ENCODE measurements around the gene HID1.
"Not testable (repeated sequence)": the region's sequence is repeated elsewhere in the genome, so short reads cannot be mapped to it uniquely, and the experiment has no call there.

The HID1 gene

DNA sequence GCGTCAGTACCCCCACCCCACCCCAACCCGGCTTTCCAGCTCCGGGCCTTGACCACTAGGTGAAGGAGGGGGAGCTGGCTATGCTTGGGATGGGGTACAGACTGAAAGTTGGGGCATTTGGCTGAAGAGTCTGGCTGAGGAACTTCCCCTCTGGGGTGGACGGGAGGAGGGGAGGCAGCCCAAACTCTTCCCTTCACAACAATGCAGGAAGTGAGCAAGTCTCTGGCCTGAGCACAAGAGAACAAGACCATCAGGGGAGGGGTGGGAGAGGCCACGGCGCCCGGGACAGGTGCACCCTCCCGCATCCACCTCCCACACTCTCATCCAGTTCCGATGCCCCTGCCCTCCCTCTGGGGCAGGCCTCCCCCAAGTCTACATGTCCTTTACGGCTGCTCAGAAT, 55.1 kb downstream of the HID1 start:
- no peak for DNase-seq (ENCODE audit: extremely low read depth, low read depth)
- TF ChIP-seq, protein P1, sequence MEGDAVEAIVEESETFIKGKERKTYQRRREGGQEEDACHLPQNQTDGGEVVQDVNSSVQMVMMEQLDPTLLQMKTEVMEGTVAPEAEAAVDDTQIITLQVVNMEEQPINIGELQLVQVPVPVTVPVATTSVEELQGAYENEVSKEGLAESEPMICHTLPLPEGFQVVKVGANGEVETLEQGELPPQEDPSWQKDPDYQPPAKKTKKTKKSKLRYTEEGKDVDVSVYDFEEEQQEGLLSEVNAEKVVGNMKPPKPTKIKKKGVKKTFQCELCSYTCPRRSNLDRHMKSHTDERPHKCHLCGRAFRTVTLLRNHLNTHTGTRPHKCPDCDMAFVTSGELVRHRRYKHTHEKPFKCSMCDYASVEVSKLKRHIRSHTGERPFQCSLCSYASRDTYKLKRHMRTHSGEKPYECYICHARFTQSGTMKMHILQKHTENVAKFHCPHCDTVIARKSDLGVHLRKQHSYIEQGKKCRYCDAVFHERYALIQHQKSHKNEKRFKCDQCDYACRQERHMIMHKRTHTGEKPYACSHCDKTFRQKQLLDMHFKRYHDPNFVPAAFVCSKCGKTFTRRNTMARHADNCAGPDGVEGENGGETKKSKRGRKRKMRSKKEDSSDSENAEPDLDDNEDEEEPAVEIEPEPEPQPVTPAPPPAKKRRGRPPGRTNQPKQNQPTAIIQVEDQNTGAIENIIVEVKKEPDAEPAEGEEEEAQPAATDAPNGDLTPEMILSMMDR (IDR thresholded peaks at IDR 0.05; ENCODE audit: low read depth, low read length, missing control alignments): no peak
- no peak overlapping the region for H3K4me3 ChIP-seq (replicated peaks; ENCODE audit: low read depth, low read length)

DNA sequence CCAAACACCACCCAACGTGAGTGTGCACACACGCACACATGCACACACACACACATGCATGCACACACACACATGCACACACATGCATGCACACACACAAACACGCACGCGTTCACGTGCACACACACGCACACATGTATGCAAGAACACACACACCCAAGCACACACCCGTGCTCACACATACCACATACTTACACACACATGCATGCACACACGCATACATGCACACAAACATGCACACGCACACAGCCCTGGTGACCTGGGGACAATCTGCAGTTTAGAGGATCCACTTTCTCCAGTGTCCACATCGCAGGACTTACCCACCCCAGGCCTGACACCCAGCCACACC, 55.7 kb downstream of the HID1 start:
- no peak overlapping the region for H3K4me3 ChIP-seq (replicated peaks; ENCODE audit: low read depth, low read length)
- TF ChIP-seq, protein P1 (IDR thresholded peaks at IDR 0.05; ENCODE audit: low read depth, low read length, missing control alignments): no peak
- DNase-seq (ENCODE audit: extremely low read depth, low read depth): no peak

DNA sequence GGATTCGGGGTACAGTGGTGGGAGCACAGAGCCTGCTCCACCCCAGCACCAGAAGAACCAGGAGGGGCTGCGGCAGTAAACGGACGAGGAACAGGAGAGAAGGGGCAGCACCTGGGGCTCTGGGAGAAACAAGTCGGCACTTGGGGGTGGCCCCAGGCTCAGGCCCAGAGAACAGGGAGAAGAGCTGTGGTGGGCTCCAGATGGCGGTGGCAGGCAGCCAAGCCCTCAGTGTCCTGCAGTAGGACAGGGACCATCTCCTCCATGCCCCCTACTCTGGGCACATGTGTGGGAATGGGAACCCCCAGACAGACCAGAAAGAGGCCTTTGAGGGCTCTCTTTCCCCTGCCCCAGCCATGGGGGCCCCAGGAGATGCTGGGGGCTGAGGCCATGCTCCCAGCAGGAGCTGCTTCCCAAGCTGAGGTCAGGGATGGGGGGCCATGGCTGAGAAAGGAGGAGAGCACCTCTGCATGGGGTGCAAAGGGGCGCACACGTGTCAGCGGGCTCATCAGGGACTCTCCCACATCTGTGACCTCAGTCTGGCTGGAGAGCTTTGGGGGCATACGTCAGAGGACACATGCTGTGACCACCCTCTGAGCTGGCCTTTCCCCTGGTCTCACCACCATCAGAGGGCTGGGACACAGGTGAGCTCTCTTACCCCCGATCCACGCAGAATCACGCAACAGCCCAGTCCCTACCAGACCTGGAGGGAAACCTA, 56.3 kb downstream of the HID1 start:
- no peak overlapping the region for H3K4me3 ChIP-seq (replicated peaks; ENCODE audit: low read depth, low read length)
- DNase-seq (ENCODE audit: extremely low read depth, low read depth): no peak
- TF ChIP-seq, protein P1 (IDR thresholded peaks at IDR 0.05; ENCODE audit: low read depth, low read length, missing control alignments): no peak

DNA sequence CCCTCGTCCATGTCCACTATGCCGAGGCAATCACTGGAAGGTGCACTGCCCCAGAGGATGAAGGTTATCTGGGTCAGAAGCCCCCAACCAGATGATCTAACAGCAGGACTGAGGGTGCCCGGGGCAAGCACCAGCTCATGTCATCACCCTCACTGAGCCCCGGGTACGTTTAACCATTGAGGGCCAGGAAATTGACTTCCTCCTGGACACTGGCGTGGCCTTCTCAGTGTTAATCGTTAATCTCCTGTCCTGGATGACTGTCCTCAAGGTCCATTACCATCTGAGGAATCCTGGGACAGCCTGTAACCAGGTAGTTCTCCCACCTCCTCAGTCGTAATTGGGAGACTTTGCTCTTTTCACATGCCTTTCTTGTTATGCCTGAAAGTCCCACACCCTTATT, 61.1 kb downstream of the HID1 start:
- not testable (repeated sequence) for DNase-seq (ENCODE audit: extremely low read depth, low read depth)

DNA sequence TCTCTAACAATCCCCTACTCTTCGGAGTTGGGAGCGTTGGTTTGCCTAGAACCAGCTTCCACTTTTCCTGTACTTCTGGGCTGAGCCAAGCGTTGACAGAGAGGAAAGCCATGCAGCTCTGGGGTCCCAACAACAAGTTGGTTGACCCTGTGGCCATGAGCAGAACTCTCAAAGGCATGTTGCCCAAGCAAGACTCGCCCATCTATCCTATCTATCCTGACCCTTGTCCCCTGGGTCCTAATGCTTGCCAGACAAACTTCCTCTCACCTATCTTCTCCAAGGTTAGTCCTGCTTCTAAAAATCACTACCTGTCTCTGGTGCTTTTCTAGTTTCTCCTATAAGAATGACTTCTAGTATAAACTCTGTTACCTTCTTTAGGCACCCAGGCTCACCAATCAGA, 63.5 kb downstream of the HID1 start:
- H3K4me3 ChIP-seq (replicated peaks; ENCODE audit: low read depth, low read length); DNase-seq (ENCODE audit: extremely low read depth, low read depth): not testable (repeated sequence)

More for the DNA sequence above, 61.1 kb downstream of the HID1 start:
- not testable (repeated sequence) for H3K4me3 ChIP-seq (replicated peaks; ENCODE audit: low read depth, low read length)

DNA sequence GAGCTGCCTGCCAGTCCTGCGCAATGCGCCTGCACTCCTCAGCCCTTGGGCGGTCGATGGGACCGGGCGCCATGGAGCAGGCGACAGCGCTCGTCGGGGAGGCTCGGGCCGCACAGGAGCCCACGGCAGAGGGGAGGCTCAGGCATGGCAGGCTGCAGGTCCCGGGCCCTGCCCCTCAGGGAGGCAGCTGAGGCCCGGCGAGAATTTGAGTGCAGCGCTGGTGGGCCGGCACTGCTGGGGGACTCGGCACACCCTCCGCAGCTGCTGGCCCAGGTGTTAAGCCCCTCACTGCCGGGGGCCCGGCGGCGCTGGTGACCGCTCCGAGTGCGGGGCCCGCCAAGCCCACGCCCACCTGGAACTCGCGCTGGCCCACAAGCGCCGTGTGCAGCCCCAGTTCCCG, 65.5 kb downstream of the HID1 start:
- H3K4me3 ChIP-seq (replicated peaks; ENCODE audit: low read depth, low read length): no peak overlapping the region
- DNase-seq (ENCODE audit: extremely low read depth, low read depth): no peak
- TF ChIP-seq, protein P1 (IDR thresholded peaks at IDR 0.05; ENCODE audit: low read depth, low read length, missing control alignments): no peak

DNA sequence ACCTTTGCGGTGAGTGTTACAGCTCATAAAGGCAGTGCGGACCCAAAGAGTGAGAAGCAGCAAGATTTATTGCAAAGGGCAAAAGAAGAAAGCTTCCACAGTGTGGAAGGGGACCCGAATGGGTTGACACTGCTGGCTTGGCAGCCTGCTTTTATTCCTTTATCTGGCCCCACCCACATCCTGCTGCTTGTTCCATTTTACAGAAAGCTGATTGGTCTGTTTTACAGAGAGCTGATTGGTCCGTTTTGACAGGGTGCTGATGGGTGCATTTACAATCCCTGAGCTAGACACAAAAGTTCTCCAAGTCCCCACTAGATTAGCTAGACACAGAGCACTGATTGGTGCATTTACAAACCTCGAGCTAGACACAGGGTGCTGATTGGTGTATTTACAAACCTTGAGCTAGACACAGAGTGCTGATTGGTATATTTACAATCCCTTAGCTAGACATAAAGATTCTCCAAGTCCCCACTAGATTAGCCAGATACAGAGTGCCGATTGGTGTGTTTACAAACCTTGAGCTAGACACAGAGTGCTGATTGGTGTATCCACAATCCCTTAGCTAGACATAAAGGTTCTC, 66.3 kb downstream of the HID1 start:
- DNase-seq (ENCODE audit: extremely low read depth, low read depth); H3K4me3 ChIP-seq (replicated peaks; ENCODE audit: low read depth, low read length): not testable (repeated sequence)

DNA sequence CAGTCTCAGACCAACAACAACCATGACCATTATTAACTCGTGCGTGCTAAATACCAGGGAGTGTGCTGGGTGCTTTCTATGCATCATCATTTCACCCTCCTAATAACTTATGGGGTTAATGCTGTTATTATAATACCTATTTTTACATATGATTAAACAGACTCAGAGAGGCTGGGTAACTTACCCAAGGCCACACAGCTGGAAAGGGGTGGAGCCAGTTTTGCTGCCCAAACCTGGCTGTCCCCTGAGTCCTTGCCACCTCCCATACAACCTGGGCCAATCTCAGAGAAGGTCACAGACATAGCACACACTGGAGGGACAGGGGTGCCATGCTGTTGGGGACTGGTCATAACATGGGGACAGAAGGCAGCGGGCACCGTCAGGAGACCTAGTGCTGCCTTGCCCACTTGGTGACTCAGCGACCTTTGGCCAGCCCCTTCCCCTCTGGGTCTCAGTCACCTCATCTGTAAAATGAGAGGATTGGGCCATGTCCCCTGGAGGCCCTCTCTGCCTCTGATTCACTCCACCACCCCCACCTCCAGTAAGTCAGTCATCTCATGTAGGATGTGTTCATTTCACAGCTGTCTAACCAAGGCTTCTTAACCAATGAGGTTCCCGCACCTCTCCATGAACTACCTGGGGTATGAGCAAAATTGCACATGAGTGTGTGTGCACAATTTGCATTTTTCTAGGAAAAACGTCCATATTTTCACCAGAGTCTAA, 67.7 kb downstream of the HID1 start:
- TF ChIP-seq, protein P1 (IDR thresholded peaks at IDR 0.05; ENCODE audit: low read depth, low read length, missing control alignments): no peak
- no peak for DNase-seq (ENCODE audit: extremely low read depth, low read depth)
- no peak overlapping the region for H3K4me3 ChIP-seq (replicated peaks; ENCODE audit: low read depth, low read length)
